HG02798 (cell line): ENCODE measurements around the gene ZNF821.
A peak's percentile ranks its signal among the peaks of the same experiment; 100 is the strongest.
"Not testable (repeated sequence)": the region's sequence is repeated elsewhere in the genome, so short reads cannot be mapped to it uniquely, and the experiment has no call there.

Experiments used
- ATAC-seq: cut with Tn5 transposase; IDR thresholded peaks from one replicate; pipeline ENCODE4 v1.9.1; 2021; ENCODE audit warnings: mild to moderate bottlenecking; ENCODE audit not compliant: unreplicated experiment, poor library complexity

The ZNF821 gene, protein sequence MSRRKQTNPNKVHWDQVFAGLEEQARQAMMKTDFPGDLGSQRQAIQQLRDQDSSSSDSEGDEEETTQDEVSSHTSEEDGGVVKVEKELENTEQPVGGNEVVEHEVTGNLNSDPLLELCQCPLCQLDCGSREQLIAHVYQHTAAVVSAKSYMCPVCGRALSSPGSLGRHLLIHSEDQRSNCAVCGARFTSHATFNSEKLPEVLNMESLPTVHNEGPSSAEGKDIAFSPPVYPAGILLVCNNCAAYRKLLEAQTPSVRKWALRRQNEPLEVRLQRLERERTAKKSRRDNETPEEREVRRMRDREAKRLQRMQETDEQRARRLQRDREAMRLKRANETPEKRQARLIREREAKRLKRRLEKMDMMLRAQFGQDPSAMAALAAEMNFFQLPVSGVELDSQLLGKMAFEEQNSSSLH

DNA sequence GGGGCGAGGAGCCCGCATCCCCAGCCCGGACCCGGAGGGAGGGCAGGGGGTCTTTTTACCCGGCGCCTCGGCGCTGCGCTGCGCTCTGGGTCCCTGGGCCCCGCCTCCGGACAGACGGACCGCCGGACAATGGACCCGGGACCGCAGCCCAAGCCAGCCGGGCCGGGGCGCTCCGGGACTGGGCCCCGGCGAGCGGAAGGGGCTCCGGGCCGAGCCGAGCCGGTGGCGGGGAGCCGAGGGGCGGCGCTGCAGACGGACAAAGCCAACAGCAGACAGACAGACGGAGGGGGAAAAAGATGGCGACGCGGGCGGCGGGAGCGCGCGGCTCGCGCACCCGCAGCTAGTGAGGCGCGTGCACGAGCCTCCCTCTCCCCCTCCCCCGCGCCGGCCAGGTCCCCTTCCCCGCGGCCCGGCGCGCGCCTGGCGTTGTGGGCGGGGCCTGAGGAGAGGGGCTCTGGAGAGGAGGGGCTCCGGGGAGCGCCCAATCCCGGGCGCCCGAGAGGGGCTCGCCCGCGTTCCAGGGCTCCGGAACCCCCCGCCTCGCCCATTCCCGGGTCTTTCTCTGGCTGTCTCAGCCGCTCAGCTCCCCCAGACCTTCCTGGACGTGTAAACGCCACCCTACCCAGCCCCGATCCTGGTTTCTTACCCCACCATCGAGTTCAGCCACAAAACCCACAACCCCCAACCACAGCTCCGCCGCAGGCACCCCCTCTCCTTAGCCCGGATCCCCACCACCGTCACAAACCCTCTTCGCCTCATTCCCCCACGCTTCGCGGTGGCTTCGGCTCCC, at the start of gene ZNF821:
Gene ZNF821 (minus strand): TSS at position 334 of the 790 bp plus-strand sequence. CDS start 4,236 bp downstream, outside the sequence.
- peak; percentile 74 for ATAC-seq

DNA sequence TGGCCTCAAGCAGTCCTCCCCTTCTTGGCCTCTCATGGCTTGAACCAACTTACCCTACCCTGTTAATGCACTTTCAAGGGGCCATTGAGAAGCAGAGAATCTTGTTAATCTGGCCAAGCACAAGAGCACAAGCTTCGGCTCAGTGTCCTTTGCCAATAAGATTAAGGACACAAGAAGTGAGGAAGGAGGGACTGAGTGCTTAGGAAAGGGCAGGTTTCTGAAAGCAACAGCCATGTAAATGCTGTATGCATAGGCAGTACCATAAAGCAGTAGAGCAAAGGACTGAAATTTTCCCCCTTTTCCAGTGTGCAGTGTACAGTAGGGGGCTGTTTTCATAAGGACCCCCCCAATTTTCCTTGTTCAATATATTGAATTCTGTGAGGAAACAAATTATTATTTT, 49.0 kb upstream of the ZNF821 start:
- no peak for ATAC-seq

DNA sequence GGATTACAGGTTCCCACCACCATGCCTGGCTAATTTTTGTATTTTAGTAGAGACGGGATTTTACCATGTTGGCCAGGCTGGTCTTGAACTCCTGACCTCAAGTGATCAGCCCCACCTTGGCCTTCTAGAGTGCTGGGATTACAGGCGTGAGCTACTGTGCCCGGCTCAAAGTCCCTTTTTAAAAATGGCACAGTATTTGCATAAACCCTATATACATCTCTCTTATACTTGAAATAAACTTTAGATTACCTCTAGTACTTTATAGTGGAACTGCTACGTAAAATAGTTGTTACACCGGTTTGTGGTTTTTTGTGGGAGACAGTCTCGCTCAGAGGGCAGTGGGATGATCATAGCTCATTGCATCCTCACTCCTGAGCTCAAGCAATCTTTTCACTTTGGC, 47.6 kb upstream of the ZNF821 start:
- no peak for ATAC-seq

DNA sequence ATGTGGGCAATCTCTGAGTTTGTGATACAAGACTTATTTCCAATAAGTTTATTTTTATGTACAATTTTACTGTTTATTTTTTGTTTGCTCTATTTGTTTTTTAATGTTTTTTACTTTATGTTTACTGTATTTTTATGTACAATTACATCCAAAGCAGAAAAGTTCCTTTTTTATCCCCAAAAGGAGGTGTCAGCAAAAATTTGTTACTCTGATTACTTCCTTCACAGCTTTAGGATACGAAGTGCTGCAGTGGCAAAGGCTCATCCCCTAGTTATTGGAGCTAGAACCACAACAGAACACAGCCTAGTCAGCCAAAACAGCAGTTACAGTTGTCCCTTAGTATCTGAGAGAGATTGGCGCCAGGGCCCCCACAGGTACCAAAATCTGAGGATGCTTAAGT, 47.0 kb upstream of the ZNF821 start:
- ATAC-seq, result no peak

DNA sequence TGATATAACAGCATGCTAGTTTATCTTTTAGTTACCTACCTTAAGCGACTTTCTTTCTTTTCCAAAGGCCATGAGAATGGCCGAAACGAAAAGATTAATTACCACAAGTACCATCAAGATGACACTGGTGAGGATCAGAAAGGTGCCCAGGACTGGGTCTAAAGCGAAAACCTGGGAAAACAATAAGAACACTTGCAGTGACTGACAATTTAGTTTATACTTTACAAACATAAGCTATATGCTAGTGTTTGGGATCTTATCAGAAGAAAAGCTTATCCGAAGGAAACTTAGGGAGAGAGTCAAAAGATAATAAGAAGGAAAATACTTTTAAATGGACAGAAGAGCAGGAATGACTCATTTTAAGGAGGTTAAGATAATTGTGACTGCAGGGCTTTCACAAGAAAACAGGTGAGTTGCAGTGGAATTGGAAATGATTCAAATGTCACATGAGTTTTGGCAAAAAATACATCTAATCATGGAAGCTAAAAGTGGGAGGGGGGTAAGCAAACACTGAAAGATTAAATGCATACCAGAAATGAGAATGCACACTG, 46.1 kb upstream of the ZNF821 start:
- no peak for ATAC-seq

DNA sequence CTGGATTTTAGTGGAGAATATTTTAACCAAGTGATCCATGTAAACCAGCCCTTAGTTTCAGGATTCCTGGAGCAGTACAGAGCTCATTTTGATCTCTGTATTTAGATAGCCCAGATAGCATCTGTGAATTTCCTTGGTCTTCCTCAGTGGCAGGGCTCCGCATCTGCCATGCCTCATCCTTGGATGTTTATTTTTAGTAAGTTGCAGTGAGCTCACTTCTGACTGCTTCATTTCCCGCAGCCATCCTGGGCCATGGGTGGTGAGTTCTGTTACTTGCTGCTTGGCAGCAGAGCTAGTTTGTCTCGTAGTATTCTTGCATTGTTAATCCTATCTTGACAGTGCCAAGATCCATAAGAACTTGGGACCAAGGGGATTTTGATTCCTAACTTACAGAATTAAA, 45.1 kb upstream of the ZNF821 start:
- ATAC-seq, result no peak

DNA sequence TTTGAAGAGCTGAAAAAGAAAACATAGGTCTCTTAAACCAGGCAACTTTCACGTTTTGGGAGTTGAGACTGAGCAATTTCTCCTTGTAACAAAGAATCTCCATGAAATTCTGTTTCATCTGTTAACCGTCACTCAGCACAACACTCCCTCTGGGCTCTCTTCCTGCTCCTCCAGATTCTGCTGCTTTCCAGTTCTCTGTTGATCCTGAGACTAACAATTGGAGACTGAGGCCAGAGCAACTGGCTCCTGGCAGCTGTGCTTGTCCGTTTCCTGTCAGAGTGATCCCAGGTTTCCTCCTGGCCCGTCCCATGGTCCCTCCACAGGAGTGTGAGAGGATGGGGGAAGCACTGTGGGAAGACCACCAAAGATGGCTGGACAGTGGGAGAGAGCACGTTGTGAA, 43.8 kb upstream of the ZNF821 start:
- ATAC-seq, result no peak

DNA sequence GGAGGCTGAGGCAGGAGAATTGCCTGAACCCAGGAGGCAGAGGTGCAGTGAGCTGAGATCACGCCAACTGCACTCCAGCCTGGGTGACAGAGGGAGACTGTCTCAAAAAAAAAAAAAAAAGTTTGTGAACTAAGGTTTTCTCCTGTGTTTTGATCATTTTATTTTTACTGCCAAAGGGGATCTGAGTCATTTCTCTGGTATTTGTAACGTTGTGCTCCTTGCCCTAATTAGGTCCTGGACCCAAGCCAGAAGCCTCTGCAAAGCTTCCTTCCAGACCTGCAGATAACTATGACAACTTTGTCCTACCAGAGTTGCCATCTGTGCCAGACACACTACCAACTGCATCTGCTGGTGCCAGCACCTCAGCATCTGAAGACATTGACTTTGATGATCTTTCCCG, 43.4 kb upstream of the ZNF821 start:
- no peak for ATAC-seq

DNA sequence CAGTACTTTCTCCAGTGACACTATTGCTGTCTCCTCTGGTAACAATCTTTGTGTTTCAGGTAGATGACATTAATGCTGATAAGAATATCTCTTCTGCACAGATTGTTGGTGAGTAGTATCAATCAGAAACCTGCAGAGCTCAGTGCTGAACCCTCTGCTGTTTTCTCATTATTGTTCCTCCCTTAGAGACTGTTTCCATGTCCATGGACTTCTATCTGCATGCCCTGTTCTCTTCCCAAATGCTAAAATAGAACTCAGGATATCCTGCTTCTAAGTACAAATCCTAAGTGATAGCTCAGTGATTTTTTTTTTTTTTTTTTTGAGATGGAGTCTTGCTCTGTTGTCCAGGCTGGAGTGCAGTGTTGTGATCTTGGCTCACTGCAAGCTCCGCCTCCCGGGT, 40.7 kb upstream of the ZNF821 start:
- no peak for ATAC-seq

DNA sequence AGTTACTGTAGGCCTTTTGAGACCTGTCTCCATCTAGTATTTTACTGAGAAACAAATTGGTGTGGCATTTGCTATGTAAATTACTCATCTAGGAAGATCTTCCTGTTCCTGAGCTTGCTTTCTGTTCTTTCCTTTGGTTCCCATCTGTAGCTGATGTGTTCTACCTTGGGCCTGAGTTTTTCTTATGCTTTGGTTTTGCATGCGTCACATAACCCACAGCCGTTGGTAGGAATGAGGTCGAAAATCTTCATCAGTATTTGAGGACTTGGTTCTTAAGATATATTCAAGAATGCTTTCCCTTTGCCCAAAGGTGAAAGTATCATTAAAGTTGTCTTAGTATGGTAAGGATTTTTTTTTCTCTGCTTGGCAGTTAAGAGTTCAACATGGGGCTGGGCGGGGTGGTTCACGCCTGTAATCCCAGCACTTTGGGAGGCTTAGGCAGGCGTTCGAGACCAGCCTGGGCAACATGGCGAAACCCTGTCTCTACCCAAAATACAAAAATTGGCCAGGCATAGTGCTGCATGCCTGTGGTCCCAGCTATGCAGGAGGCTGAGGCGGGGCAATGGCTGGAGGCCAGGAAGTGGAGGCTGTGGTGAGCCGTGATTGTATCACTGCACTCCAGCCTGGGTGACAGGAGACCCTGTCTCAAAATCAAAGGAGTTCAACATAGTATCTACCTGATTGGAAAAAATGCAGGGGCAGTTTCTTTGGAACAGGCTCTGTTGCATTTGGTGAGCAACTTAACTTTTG, 40.1 kb upstream of the ZNF821 start:
- no peak for ATAC-seq

DNA sequence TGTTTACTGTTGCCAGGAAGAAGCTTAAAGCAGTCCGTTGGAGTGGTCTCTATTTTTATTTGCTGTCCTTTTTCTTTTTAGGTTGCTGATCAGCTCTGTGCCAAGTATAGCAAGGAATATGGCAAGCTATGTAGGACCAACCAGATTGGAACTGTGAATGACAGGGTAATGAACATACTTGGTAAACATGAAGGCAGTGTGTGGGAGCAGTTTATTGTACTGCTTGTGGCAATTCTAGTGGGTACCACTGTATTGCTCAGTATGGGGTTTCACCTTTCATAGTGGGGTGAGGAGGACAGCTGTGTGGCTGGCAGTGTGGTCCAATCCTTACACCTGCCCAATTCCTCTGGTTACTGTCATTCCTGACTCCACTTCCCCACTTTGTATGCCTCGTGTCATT, 36.7 kb upstream of the ZNF821 start:
- no peak for ATAC-seq

DNA sequence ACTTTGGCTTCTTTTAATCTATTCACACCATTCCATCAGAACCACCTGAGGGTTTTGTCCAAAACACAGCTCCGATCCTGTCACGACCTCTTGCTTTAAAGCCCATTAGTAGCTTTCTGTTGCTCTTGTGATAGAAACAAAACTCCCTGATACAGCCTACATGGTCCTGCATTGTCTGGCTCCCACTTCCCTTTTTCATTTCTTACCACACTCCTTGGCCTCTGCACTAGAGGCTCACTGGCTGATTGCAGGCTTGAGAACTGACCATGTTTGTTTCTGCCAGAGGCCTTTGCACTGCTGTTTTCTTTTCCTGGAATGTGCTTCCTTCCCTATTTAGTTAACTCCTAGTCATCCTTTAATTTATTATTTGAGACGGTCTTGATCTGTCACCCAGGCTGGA, 35.1 kb upstream of the ZNF821 start:
- peak; percentile 84 for ATAC-seq

DNA sequence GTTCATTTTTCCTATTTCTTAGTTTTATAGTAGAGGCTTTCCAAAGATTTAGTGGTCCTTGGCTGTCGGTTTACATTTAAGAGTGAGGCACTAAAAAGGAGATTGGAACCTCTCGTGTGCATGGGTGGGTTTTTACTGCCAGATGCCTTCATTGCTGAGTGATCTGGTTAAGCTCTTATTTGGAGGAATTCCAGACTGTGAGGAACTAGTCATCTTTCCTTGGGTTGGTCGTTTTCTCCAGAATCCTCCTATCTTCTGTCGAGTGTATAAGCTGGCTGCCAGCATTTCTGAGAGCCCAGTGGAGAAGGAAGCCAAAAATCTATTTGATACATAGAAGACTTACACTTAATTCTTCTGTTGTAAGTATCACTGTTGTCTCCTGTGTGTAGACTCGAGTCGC, 33.9 kb upstream of the ZNF821 start:
- ATAC-seq, result no peak

DNA sequence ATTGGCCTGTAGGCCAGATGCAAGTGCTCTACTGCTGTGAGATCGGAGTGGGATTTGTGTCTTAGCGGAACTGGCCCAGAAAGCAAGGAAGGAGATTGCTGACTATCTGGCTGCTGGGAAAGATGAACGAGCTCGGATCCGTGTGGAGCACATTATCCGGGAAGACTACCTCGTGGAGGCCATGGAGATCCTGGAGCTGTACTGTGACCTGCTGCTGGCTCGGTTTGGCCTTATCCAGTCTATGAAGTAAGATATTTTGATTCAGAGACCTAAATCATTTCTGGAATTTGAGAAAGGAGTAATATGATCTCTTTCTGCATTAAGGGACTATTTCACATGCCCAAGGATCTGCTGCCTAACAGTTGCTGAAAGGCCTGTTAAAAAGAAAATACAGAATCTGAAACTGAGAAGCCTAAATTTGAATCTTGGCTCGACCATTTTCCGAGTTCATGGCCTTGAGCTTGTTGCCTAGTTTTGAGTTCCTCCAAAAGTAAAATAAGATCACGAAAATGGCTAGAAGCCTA, 32.5 kb upstream of the ZNF821 start:
- no peak for ATAC-seq

DNA sequence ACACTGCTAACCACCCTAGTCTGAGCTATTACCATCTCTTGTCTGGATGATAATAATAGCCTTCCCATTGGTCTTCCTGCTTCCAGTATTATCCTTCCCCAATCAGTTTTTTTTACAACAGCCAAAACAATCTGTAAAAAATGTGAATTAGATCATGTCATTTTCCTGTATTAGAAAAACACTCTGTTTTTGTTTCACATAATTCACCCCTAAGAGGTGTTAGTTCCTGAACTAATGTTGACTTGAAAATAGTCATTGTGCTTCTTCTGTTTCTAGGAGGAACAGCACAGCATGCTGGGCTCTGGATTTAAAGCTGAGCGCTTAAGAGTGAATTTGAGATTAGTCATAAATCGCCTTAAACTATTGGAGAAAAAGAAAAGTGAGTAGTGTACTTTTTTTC, 31.4 kb upstream of the ZNF821 start:
- no peak for ATAC-seq

DNA sequence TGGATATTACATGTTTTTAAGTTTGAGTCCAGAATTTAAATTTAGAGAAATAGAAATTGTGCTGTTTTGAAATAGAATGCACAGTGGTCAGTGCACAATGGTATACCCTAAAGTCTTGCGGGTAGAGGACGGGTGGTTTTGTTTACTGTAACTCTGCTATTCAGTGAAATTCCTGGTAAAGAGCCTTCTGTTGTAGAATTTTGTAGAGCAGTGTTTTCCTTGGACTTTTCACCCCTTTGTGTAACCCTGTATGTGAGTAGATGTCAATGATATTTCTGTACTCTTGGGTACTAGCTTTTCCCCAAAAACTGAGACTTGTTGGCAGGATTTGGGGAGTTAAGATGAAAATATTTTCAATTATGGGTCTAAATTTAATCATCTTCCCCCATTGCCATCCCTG, 30.8 kb upstream of the ZNF821 start:
- no peak for ATAC-seq

DNA sequence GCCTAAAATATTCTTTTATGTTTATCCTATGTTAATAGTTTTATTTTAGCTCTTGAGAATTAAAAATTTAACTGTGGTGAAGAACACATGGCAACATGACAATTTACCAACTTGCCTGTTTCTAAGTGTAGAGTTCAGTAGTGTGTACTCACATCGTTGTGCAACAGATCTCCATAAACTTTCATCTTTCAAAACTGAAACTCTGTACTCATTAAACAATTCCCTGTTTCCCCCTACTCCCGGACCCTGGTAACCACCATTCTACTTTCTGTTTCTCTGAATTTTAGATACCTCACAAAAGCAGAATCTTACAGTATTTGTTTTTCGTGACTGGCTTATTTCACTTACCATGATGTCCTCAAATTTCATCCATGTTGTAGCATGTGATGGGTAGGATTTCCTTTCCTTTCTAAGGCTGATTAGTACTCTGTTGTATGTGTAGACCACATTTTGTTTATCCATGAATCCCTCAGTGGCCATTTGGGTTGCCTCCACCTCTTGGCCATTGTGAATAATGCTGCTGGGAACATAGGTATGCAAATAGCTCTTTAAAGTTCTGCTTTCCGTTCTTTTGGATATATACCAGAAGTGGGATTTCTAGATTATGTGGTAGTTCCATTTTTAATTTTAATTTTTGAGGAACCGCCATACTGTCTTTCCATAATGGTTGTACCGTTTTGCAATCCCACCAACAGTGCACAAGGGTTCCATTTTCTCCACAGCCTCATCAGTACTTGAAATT, 28.7 kb upstream of the ZNF821 start:
- ATAC-seq, result no peak

DNA sequence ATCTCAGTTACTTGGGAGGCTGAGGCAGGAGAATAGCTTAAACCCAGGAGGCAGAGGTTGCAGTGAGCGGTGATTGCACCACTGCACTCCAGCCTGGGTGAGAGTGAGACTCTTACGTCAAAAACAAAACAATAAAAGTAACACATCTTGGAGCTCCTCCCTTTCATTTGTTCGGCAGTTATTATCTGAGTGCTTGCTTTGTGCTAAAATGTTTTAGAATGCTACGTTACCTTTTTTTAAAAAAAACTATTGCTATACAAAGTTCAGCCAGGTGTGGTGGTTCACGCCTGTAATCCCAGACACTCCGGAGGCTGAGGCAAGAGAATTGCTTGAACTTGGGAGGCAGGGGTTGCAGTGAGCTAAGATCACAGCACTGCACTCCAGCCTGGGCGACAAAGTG, 27.1 kb upstream of the ZNF821 start:
- no peak for ATAC-seq

DNA sequence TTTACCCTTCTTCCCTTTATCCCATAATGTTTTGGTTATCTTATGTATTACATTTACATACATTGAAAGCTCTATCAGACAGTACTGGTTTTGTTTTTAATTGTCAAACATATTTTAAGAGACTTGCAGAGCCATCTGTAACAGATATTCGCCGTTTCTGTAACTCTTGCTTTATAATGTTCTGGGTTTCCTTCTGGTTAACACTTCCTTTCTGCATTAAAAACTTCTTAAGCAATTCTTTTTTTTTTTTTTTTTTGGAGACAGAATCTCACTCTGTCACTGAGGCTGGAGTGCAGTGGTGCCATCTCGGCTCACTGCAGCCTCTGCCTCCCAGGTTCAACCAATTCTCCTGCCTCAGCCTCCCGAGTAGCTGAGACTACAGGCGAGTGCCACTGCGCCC, 21.8 kb upstream of the ZNF821 start:
- ATAC-seq, result not testable (repeated sequence)

DNA sequence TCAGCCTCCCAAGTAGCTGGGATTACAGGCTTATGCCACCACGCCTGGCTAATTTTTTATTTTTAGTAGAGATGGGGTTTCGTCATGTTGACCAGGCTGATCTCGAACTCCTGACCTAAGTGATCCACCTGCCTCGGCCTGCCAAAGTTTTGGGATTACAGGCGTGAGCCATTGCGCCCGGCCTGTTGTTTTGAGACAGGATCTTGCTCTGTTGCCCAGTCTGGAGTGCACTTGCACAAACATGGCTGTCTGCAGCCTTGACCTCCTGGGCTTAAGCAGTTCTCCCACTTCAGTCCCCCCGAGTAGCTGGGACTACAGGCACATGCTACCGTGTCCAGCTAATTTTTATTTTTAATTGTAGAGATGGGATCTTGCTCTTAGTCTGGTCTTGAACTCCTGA, 20.3 kb upstream of the ZNF821 start:
- ATAC-seq, result no peak
